Activated CD4-positive, alpha-beta T cell treated with anti-CD3 and anti-CD28 coated beads, Interleukin-2, Interleukin-6, amounts not matched to agents 100 ng/mL and 50 ng/mL, durations not matched to agents 16 hours and 8 hours (primary cell): ENCODE measurements around the gene ERBB4.
"Not testable (repeated sequence)": the region's sequence is repeated elsewhere in the genome, so short reads cannot be mapped to it uniquely, and the experiment has no call there.

ENCODE experiments used
- DNase-seq: peaks from one replicate; pipeline ENCODE4 v3.0.0-alpha.2; 2020

ERBB4 gene

DNA sequence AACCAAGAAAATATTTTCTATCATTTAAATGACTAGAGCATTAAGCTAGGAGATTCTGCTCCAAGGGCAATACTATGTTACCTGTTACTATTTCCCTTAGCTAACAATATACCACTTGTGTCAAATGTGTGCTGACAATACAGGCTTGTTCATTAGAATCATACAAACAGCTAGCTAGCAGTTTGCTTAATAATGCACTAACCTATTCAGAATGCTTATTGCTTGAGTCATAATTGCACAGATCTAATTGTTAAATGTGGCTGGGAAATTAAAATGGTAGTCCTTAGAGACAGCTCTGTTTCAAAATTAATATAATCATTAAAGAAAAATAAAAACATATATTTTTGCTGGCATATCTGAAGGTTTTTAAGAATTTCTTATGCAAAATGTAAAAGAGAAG, 344.2 kb downstream of the ERBB4 start:
- no peak for DNase-seq

DNA sequence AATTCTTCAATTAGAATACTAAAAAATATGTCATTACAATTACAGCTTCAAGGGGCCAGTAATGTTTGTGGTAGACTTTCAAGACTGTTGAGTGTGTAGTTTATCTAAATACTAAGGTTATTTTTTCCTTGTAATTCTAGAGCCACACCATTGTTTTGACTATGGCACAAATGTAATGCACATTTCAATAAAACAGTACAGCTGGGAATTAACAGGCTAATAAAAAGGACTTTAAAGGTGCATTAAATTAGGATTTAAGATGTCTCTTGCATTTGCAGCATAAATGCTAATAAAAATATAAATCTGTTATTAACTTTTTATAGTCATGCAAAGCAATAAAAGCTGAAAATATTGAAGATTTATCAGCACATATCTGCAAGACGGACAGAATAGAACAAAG, 344.8 kb downstream of the ERBB4 start:
- no peak for DNase-seq

- DNase-seq = no peak
These were observed 345.5 kb downstream of the ERBB4 start for GRCh38 chr2:212193056-212193455.

DNA sequence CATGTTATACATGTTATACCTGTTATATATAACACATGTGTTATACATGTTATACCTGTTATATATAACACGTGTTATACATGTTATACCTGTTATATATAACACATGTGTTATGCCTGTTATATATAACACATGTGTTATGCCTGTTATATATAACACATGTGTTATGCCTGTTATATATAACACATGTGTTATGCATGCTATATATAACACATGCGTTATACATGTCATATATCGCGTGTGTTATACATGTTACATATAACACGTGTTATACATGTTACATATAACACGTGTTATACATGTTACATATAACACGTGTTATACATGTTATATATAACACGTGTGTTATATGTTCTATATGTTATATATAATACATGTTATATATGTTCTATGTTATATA, 347.2 kb downstream of the ERBB4 start:
- not testable (repeated sequence) for DNase-seq

DNA sequence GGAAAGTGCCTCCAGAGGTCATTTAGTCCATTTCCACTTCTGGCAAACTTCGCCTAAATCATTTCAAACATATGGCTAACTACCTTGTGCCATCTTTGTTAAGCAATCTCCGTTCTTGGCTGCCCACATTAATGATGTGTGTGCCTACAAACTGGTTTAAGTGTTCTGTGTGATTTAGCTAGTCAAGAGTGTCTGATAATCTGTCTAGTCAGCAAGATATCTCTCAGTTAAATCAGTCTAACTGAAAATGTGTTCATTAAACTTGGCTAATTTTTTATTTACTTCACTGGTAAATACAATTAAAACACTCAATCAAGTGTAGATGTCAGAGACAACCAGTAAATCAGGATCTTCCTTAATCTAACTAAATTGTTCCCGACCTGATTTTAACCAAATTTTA, 352.4 kb downstream of the ERBB4 start:
- DNase-seq = no peak

DNA sequence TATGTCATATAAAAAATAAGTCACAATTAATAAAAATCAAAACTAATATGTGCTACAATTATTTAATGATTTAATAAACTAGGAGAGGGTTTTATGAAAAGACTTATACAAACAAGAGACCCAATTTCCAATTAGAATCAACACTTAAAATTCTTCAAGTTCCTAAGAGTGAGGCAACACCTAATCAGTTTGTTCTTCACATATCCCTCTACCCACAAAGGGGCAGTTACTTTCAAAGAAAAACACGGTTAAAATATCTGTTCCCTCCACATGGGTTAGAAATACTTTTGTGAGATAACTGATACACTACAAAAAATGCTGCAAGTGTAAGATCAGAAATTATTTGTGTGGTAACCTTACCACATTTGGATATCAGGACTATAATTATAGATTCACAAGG, 357.0 kb downstream of the ERBB4 start:
- no peak for DNase-seq

- DNase-seq = no peak
These were observed 358.1 kb downstream of the ERBB4 start for GRCh38 chr2:212180408-212181083.

GRCh38 chr2:212177724-212178123, 360.9 kb downstream of the ERBB4 start:
- no peak for DNase-seq

DNA sequence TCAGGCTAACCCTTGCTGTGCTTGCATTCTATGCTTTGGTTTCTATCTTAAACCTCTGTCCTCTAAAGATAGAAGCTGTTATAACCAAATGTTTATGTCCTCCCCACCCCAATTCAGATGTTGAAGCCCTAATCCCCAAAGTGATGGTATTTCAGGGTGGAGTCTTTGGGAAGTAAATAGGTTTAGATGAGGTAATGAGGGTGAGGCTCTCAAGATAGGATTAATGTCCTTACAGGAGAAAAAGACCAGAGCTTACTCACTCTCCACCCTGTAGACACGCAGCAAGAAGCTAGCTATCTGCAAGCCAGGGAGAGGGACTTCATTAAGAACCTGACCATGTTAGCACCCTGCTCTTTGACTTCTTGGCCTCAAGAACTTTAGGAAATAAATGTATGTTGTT, 362.5 kb downstream of the ERBB4 start:
- DNase-seq = no peak

DNA sequence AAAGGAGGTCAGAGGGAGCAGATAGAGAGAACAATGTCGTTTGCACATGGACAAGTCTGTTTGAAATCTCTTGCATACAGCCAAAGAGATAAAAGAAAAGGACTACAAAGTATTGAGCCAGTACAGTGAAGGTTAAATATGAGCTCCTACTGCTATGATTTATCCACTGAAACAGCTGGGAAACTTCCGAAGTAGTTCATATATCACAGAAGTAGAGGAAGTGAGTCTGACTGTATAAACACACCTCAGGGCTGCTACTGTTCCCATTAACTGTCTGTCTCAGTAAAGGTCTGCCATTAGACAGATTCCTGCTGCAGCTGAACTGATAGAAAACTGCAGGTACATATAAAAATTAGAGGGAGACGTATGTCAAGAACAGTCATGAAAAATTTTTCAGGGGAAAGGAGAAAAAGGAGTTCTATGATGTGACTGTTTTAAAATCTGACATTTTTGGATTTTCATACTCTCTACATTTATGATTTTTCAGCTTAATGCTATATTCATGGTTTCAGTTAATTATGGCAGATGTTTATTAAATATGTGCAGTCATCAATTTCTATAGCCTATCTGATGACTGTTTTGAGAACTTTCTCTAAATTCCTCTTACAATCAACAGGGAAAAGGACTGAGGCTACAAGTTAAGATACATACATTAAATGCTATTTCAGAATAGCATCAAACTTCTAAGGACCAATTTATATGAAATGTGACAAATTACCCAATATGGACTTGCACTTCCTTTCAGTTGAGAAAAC, 364.7 kb downstream of the ERBB4 start:
- no peak for DNase-seq

GRCh38 chr2:212173331-212173730, 365.3 kb downstream of the ERBB4 start:
- DNase-seq = no peak

DNA sequence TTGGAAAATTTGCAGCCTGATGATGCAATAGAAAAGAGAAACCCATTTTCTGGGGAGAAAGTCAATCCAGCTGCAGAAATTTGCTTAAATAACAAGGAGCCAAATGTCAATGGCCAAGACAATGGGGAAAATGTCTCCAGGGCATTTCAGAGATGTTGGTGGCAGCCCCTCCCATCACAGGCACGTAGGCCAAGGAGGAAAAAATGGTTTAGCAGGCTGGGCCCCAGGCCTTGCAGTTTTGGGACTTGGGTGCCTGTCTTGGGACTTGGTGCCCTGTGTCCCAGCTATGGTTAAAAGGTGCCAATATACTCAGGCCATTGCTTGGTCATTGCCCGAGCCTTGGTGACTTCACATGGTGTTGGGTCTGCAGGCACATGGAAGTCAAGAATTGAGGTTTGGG, 368.2 kb downstream of the ERBB4 start:
- DNase-seq = no peak

DNA sequence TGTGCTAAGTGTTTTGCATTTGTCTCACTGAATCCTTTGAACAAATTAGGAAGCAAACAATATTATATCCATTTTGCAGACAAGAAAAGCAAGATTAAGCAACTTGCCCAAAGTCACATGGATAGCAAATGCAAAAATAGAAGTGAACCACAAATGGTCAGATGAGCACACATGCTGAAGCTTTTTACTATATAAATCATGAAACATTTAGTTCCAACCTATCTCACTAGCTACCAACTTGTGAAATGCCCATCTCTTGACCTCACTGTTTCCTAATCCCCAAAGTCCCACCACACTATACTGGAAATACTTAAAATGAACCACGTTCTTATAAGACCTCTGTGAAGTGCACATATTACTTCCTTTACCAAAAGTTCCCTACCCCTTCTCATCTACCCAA, 380.5 kb downstream of the ERBB4 start:
- no peak for DNase-seq

GRCh38 chr2:212157012-212157411, 381.6 kb downstream of the ERBB4 start:
- DNase-seq = no peak

GRCh38 chr2:212156088-212156487, 382.5 kb downstream of the ERBB4 start:
- no peak for DNase-seq

DNA sequence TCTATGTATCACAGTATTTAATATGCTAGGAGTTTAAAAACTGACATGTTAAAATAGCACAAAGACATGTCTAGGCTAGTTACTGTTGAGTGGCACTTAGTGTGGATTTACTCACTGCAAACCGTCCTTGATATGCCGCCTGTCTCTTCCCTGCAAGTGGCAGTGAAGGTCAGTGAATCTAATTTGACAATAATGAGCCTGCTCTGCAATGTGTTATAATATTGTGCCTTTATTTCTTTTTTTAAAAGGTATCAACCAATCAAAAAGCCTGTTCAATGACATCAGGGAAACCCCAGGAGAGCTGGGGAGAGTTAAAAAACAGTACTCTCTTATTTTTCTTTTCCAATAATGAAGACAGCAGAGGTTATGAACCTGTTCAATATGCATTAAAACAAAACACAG, 384.1 kb downstream of the ERBB4 start:
- no peak for DNase-seq

DNA sequence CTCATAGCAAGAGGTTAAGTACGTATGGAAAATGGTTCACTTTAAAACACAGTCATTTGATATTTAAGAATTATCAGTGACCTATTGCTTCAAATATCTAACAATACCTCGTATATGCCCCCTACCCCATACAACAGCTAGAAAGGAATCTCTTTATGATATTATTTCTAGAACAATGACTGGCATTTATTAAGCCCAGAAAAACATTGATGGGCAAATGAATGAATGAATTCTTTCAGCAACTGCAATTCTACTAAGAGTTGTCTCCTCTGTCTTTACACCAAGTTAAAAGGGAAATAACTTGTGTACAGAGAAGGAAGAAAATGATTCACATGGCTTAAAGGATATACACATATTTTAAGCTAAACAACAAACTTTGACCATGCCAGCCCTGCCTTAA, 384.7 kb downstream of the ERBB4 start:
- no peak for DNase-seq

DNA sequence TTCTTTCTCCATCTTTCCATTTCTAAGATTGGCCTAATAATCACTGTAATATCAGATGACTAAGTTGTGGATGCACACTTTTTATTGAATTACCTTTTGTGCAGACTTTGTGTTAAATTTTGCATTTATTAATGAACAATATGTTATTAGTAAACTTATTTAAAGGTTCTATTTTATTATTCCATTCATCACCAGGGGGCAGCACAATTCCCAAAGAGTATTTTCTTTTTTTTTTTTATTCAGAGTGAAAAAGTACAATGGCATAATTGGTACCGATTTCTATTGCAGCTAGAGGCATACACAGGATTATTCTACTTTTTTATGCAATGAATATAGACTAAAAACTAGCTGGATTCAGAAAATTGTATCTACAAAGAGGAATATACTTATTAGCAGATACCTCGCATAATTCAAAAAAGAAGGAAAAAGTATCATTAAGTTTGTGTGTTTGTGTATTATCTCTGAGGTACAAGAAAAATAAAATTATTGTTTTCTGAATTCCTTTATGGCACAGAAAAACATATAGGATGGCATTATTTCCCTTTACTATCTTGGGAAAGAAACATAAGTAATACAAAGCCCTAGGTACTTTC, 390.6 kb downstream of the ERBB4 start:
- no peak for DNase-seq

DNA sequence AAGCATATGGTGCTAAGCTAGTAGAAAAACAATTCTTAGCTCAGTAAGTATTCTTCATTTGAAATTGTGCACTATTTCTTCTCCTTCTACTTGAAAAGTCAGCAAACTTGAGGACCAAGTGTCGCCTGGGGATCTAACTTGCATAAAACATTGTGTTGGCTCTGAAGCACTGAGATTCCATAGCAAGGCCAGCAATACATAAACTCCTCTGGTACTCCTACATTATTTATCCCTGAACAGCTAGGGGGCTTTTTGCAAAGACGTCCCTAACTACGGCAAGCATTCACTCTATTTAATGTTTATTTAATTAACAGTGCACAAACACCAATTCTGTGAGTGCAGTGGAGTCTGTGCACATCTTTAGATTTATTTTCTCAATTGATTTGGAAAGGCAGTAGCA, 392.2 kb downstream of the ERBB4 start:
- DNase-seq = no peak

GRCh38 chr2:212145121-212145520, 393.5 kb downstream of the ERBB4 start:
- no peak for DNase-seq

DNA sequence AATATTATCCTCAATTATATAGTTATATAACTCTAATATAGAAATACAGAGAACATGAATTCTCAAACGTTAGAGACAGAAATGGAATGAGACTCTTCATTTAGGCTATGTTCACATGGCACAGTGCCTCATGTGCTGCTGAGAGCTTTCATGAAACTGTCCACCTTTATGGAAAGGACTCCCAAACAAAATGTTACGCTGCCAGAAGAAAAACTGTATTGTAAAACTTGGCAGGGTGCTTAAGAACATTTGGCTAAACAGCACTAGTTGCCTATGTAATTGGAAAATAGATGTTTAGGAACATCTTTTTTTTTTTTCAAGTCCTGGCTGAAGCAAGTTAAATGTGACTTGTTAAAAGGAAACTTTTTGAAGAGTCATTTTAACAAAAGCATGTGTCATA, 396.0 kb downstream of the ERBB4 start:
- DNase-seq = no peak

- DNase-seq = no peak
These were observed 397.1 kb downstream of the ERBB4 start for GRCh38 chr2:212141499-212141898.

DNA sequence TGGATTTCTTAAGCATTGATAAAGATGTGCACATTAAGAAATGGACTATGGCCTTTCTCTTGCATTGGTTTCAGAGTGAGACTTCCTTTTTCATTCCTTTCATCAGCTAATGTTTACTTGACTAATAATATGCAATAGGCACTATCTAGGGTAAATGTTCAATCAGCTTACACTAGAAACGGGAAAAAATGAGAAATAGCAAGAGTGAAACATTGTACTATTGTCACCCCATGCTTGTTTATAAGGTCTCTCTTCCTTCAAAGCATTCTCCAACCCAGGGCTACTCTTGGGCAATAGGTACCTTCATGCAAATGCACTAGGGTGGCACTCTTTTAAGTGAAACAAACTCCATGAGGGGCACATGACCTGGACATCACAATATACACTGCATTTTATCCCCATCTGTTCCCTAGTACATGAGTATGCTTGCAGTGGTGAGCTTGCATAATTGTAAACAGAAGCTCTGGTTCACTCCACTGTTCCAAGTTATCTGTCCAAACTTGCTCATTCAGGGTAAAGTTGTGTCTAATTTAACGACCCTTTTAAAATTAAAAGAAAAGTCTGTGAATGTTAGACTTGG, 402.3 kb downstream of the ERBB4 start:
- DNase-seq = no peak

DNA sequence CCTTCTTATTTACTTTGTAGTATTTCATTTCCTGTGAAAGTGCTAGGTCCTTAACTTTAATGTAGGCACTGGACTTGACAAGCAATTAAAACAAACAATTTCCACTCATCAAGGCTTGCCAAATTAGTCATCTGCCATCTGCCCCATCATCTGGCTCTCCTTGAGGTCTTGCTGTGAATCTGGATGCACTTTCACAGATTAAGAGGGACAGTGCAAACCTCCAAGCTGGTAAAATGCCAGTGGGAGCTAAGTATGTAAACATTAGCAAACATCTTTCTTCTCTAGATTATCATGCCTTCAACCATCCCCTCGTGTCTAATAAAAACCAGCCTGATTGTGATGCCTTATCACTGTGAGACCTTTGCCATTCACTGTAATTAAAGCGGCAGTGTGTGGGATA, 402.9 kb downstream of the ERBB4 start:
- DNase-seq = no peak
